Stimulated activated CD4-positive, alpha-beta T cell treated with anti-CD3 and anti-CD28 coated beads, Interleukin-12 subunit alpha, Interleukin-12 subunit beta, amount 100 ng/mL, for 48 hours (primary cell): ENCODE measurements around the gene BMPR2.
"Not testable (repeated sequence)": the region's sequence is repeated elsewhere in the genome, so short reads cannot be mapped to it uniquely, and the experiment has no call there.

ENCODE experiments used
- DNase-seq, 3 donors: peaks; one replicate each; pipeline ENCODE4 v3.0.0-alpha.2; 2020; ENCODE audit warnings: low read depth in 2 of 3, low spot score in 1 of 3

The BMPR2 gene

GRCh38 chr2:202444000-202444399, 67.9 kb downstream of the BMPR2 start:
- no peak for DNase-seq

GRCh38 chr2:202449344-202449743, 73.2 kb downstream of the BMPR2 start:
- no peak for DNase-seq

GRCh38 chr2:202450785-202451184, 74.7 kb downstream of the BMPR2 start:
- DNase-seq = no peak

GRCh38 chr2:202452744-202453143, 76.6 kb downstream of the BMPR2 start:
- no peak for DNase-seq

- no peak for DNase-seq
Observed at GRCh38 chr2:202454536-202454935, 78.4 kb downstream of the BMPR2 start.

GRCh38 chr2:202455114-202455513, 79.0 kb downstream of the BMPR2 start:
- DNase-seq = no peak

- DNase-seq = no peak
Observed at GRCh38 chr2:202460119-202460518, 84.0 kb downstream of the BMPR2 start.

- DNase-seq = no peak
Observed at GRCh38 chr2:202479090-202479489, 103.0 kb downstream of the BMPR2 start.

- no peak for DNase-seq
Observed at GRCh38 chr2:202479610-202480009, 103.5 kb downstream of the BMPR2 start.

GRCh38 chr2:202486351-202486750, 110.2 kb downstream of the BMPR2 start:
- DNase-seq = no peak

GRCh38 chr2:202488671-202489070, 112.5 kb downstream of the BMPR2 start:
- no peak for DNase-seq

- DNase-seq = no peak
Observed at GRCh38 chr2:202490479-202490878, 114.4 kb downstream of the BMPR2 start.

GRCh38 chr2:202491514-202491913, 115.4 kb downstream of the BMPR2 start:
- DNase-seq = no peak

GRCh38 chr2:202494300-202495229, 118.4 kb downstream of the BMPR2 start:
- no peak for DNase-seq

- no peak for DNase-seq
Observed at GRCh38 chr2:202495230-202495604, 119.1 kb downstream of the BMPR2 start.

GRCh38 chr2:202496835-202497472, 120.8 kb downstream of the BMPR2 start:
- not testable (repeated sequence) for DNase-seq

- DNase-seq = not testable (repeated sequence)
Observed at GRCh38 chr2:202497473-202497866, 121.3 kb downstream of the BMPR2 start.

GRCh38 chr2:202499841-202500240, 123.7 kb downstream of the BMPR2 start:
- DNase-seq = not testable (repeated sequence)

GRCh38 chr2:202503276-202503675, 127.1 kb downstream of the BMPR2 start:
- not testable (repeated sequence) for DNase-seq

GRCh38 chr2:202508686-202509085, 132.6 kb downstream of the BMPR2 start:
- no peak for DNase-seq

- no peak for DNase-seq
Observed at GRCh38 chr2:202510911-202511310, 134.8 kb downstream of the BMPR2 start.

GRCh38 chr2:202512176-202512575, 136.0 kb downstream of the BMPR2 start:
- DNase-seq = no peak
